ENCODE results near the gene FCHO2. TPM values are rescaled to one million over a fixed set of nuclear protein-coding genes. Genes with fewer than 3 reads are reported as not detected.

The FCHO2 gene
- total RNA-seq, 4 donors from 2014 or later: 24.9 to 37.5 (median 30.7) TPM

DNA sequence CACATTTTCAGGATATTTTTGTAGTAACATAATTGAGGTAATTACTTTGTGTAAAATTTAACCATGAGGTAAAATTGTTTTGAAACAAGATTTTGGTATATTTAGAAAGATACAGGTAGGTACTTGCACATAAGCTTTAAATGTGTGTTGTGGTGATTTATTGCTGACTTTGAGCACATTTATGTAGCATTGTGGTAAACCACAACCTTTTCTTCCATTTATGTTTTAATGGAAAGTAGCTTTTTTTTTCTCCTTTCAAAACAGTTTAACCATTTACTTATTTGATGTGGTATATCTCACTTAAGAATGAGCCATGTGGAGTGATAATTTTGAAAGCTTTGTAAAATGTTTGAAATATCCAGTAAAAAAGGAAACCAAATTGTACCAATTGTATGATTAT lies 35.6 kb downstream of the FCHO2 start:
- no peak overlapping the region for H3K27ac ChIP-seq
- TF ChIP-seq, protein P1, sequence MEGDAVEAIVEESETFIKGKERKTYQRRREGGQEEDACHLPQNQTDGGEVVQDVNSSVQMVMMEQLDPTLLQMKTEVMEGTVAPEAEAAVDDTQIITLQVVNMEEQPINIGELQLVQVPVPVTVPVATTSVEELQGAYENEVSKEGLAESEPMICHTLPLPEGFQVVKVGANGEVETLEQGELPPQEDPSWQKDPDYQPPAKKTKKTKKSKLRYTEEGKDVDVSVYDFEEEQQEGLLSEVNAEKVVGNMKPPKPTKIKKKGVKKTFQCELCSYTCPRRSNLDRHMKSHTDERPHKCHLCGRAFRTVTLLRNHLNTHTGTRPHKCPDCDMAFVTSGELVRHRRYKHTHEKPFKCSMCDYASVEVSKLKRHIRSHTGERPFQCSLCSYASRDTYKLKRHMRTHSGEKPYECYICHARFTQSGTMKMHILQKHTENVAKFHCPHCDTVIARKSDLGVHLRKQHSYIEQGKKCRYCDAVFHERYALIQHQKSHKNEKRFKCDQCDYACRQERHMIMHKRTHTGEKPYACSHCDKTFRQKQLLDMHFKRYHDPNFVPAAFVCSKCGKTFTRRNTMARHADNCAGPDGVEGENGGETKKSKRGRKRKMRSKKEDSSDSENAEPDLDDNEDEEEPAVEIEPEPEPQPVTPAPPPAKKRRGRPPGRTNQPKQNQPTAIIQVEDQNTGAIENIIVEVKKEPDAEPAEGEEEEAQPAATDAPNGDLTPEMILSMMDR (IDR thresholded peaks at IDR 0.05): no peak
- TF ChIP-seq EP300 (IDR thresholded peaks at IDR 0.05) (no peak), POLR2A (IDR thresholded peaks at IDR 0.05) (no peak)

DNA sequence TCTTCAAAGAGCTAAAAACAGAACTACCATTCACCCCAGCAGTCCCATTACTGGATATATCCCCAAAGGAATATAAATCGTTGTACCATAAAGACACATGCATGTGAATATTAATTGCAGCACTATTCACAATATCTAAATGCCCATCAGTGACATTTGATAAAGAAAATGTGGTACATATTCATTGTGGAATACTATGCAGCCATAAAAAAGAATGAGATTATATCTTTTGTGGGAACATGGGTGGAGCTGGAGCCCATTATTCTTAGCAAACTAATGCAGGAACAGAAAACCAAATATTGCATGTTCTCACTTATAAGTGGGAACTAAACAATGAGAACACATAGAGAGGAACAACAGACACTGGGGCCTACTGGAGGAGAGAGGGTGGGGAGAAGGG lies 38.7 kb downstream of the FCHO2 start:
- TF ChIP-seq POLR2A (IDR thresholded peaks at IDR 0.05) (no peak), EP300 (IDR thresholded peaks at IDR 0.05) (no peak)
- TF ChIP-seq, protein P1 (IDR thresholded peaks at IDR 0.05): no peak
- Histone ChIP-seq H3K36me3 (peaks cover 0 to 64% (median 0%) of the 10 kb centered on the region in 3 donors), H3K9me3 (no peaks in the 10 kb centered on the region), H3K27me3 (no peaks in the 10 kb centered on the region), H3K4me1 (no peaks in the 10 kb centered on the region), H3K4me3 (no peak overlapping the region), H3K27ac (no peak overlapping the region)
- DNase-seq (ENCODE audit: low spot score in 2 of 2): no peak
- WGBS, 2 donors: 91 to 100% methylated on average over 1 of the region's 1 CpG

More for the DNA sequence above, 35.6 kb downstream of the FCHO2 start:
- DNase-seq (ENCODE audit: low spot score in 2 of 2): no peak
- no peaks in the 10 kb centered on the region for H3K27me3 ChIP-seq
- peaks cover 0 to 44% (median 0%) of the 10 kb centered on the region in 3 donors for H3K36me3 ChIP-seq
- H3K4me1 ChIP-seq: no peaks in the 10 kb centered on the region
- no peaks in the 10 kb centered on the region for H3K9me3 ChIP-seq
- H3K4me3 ChIP-seq: no peak overlapping the region

DNA sequence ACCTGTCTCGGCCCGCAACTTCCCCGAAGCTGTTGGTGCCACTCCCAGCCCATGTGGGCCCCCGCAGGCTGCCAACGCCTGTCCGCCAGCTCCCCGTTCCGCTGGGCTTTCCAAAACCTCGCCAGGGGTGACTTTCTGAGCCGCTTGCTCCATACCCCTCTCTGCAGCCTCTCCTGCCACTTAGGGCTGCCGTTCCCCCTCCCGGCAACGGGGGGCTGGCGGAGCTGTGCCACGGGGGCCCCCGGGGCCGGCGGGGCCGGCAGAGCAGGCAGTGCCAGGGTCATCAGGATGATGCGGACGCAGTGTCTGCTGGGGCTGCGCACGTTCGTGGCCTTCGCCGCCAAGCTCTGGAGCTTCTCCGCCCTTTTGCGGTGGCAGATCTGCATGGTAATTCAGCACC lies 40.8 kb downstream of the FCHO2 start:
- WGBS, 2 donors: 97% methylated on average over 28 of the region's 28 CpGs
- Histone ChIP-seq H3K4me1 (no peaks in the 10 kb centered on the region), H3K9me3 (no peaks in the 10 kb centered on the region), H3K4me3 (no peak overlapping the region), H3K27ac (no peak overlapping the region), H3K27me3 (no peaks in the 10 kb centered on the region), H3K36me3 (peaks cover 0 to 56% (median 2%) of the 10 kb centered on the region in 3 donors)
- no peak for DNase-seq (ENCODE audit: low spot score in 2 of 2)
- TF ChIP-seq, protein P1 (IDR thresholded peaks at IDR 0.05): no peak
- TF ChIP-seq EP300 (IDR thresholded peaks at IDR 0.05): no peak
- no peak for TF ChIP-seq POLR2A (IDR thresholded peaks at IDR 0.05)

DNA sequence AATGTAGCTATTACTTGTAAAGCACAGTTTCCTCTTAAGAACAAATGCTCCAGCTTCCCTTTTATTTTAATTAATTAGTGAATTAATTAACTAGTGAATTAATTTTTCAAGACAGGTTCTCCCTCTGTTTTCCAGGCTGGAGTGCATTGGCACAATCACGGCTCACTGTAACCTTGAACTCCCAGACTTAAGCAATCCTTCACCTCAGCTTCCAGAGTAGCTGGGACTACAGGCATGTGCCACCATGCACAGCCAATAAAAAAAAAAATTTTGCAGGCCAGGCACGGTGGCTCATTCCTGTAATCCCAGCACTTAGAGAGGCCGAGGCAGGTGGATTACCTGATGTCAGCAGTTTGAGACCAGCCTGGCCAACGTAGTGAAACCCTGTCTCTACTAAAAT lies 44.1 kb downstream of the FCHO2 start:
- DNase-seq (ENCODE audit: low spot score in 2 of 2): no peak

DNA sequence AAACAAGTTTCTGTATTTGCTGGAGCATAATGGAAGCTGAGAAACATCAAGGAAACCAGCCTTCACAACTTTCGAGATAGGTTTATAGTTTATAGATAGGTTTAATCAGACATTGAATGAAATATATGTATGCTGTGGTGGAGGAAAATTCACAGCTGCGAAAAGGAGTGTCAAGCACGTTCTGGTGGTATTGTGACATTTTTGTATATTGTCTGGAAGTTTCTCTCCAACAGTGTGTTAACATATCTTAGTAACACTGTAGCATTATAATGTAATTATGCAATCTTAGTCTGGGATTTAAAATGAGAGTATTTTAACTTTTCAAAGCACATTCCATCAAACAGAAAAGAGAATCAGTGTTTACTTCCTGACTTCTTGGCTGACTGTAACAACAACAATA lies 50.0 kb downstream of the FCHO2 start:
- H3K9me3 ChIP-seq: no peaks in the 10 kb centered on the region
- H3K27ac ChIP-seq: no peak overlapping the region
- TF ChIP-seq EP300 (IDR thresholded peaks at IDR 0.05) (no peak), POLR2A (IDR thresholded peaks at IDR 0.05) (no peak)
- TF ChIP-seq, protein P1 (IDR thresholded peaks at IDR 0.05): no peak
- 62 to 72% methylated on average over 3 of the region's 3 CpGs for WGBS, 2 donors
- H3K27me3 ChIP-seq: no peaks in the 10 kb centered on the region
- peaks cover 0 to 3% (median 0%) of the 10 kb centered on the region in 4 donors for H3K4me1 ChIP-seq
- DNase-seq (ENCODE audit: low spot score in 2 of 2): no peak
- peaks cover 0 to 14% (median 2%) of the 10 kb centered on the region in 3 donors for H3K36me3 ChIP-seq
- no peak overlapping the region for H3K4me3 ChIP-seq

More for the DNA sequence above, 44.1 kb downstream of the FCHO2 start:
- no peak overlapping the region for H3K4me3 ChIP-seq
- TF ChIP-seq EP300 (IDR thresholded peaks at IDR 0.05) (no peak), POLR2A (IDR thresholded peaks at IDR 0.05) (no peak)
- TF ChIP-seq, protein P1 (IDR thresholded peaks at IDR 0.05): no peak
- WGBS, 2 donors: 94 to 100% methylated on average over 4 of the region's 4 CpGs
- H3K9me3 ChIP-seq: no peaks in the 10 kb centered on the region
- H3K36me3 ChIP-seq: peaks cover 0 to 31% (median 2%) of the 10 kb centered on the region in 3 donors
- H3K27me3 ChIP-seq: no peaks in the 10 kb centered on the region
- no peak overlapping the region for H3K27ac ChIP-seq
- H3K4me1 ChIP-seq: no peaks in the 10 kb centered on the region

Data from tibial nerve (tissue), 4 donors.